ENCODE data around the gene PDE9A.

DNA sequence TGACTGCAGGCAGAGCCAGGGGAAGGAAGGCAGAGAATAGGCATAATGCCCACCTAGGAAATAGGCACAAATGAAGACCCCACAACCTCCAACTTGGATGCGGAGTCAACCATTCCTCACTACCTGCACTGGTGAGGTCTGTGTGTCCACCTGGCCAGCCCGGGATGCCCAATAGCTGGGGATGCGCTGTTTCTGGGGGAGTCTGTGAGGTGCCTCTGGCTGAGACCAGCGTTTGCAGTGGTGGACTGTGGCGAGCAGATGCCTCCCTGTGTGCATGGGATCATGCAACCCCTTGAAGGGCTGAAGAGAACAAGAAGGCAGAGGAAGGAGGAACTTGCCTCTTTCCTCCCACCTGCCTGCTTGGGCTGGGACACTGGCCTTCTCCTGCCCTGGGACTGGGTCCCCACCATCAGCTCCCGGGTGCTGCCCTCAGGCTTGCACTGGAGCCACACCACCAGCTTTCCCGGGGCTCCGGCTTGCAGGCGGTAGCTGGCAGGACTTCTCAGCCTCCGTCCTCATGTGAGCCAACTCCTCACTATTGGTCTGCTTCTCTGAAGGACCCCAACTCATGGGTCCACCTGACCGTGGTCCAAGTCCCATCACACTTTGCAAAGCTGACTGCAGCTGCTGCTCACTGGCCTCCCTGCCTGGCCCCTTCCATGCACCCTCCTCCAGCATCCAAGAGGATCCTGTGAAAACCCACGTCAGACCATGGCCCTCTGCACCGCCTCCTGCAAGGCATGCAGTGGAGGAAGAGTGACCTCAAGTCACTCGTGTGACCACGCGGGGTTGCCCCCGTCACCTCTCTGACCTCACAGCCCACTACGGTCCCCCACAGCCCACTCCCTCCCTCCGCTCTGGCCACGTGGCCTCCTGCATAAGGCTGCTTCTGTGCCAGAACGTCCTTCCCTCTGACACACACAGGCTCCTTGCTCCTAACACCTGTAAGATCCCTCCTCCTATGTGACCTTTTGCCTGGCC lies 2.7 kb upstream of the PDE9A start:
- TF ChIP-seq, protein P1, sequence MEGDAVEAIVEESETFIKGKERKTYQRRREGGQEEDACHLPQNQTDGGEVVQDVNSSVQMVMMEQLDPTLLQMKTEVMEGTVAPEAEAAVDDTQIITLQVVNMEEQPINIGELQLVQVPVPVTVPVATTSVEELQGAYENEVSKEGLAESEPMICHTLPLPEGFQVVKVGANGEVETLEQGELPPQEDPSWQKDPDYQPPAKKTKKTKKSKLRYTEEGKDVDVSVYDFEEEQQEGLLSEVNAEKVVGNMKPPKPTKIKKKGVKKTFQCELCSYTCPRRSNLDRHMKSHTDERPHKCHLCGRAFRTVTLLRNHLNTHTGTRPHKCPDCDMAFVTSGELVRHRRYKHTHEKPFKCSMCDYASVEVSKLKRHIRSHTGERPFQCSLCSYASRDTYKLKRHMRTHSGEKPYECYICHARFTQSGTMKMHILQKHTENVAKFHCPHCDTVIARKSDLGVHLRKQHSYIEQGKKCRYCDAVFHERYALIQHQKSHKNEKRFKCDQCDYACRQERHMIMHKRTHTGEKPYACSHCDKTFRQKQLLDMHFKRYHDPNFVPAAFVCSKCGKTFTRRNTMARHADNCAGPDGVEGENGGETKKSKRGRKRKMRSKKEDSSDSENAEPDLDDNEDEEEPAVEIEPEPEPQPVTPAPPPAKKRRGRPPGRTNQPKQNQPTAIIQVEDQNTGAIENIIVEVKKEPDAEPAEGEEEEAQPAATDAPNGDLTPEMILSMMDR (IDR thresholded peaks at IDR 0.05) = no peak
- TF ChIP-seq EP300 (IDR thresholded peaks at IDR 0.05) (no peak), POLR2A (IDR thresholded peaks at IDR 0.05) (no peak), POLR2AphosphoS5 (IDR thresholded peaks at IDR 0.05) (no peak)
